Natural killer cell (primary cell): ENCODE data around the gene MYO5A. TPM values are rescaled to one million over a fixed set of nuclear protein-coding genes. Genes with fewer than 3 reads are reported as not detected.

Source experiments
- ATAC-seq, 3 donors: fragments of 150-1000 bp in 2 of 3; fragments of 200-7000 bp in 1 of 3; cut with Tn5 transposase; 1 replicate in 1 of 3; 2 replicates in 2 of 3; pipeline ENCODE4 v1.10.0; 2021; ENCODE audit warnings: mild to moderate bottlenecking in 2 of 3, moderate library complexity in 2 of 3
- DNase-seq, 2 donors: peaks; one replicate each; pipeline versions ENCODE4 v3.0.0 to v3.0.0-alpha.2; 2013 to 2021; ENCODE audit warnings: mixed read lengths in 1 of 2
- H3K27ac ChIP-seq: one replicate; pipeline ENCODE4 v1.5.1; 2013; ENCODE audit warnings: mild to moderate bottlenecking, low read length
- H3K27me3 ChIP-seq: one replicate; pipeline ENCODE4 v1.6.1; 2013; ENCODE audit warnings: low read length; ENCODE audit not compliant: control insufficient read depth, insufficient read depth
- H3K36me3 ChIP-seq: one replicate; pipeline ENCODE4 v1.6.1; 2013; ENCODE audit warnings: low read length; ENCODE audit not compliant: control insufficient read depth, insufficient read depth
- H3K4me1 ChIP-seq: one replicate; pipeline ENCODE4 v1.6.1; 2013; ENCODE audit warnings: low read length; ENCODE audit not compliant: control insufficient read depth, insufficient read depth
- H3K4me3 ChIP-seq: one replicate; pipeline ENCODE4 v1.5.1; 2013; ENCODE audit warnings: low read length
- H3K9me3 ChIP-seq: one replicate; pipeline ENCODE4 v1.6.1; 2013; ENCODE audit warnings: low read length; ENCODE audit not compliant: control insufficient read depth, insufficient read depth
- H3K27ac Mint-ChIP-seq, 2 donors: one replicate each; pipeline ENCODE4 v1.8.0; 2022; ENCODE audit warnings: mild to moderate bottlenecking in 2 of 2, mixed read lengths in 2 of 2, moderate library complexity in 1 of 2
- H3K27me3 Mint-ChIP-seq, 2 donors: one replicate each; pipeline ENCODE4 v1.8.0; 2022; ENCODE audit warnings: low read depth in 2 of 2, mixed read lengths in 2 of 2
- H3K36me3 Mint-ChIP-seq: one replicate; pipeline ENCODE4 v1.8.0; 2022; ENCODE audit warnings: mixed read lengths
- H3K4me1 Mint-ChIP-seq, 2 donors: one replicate each; pipeline ENCODE4 v1.8.0; 2022; ENCODE audit warnings: mixed read lengths in 2 of 2
- H3K4me3 Mint-ChIP-seq: one replicate; pipeline ENCODE4 v1.8.0; 2022; ENCODE audit warnings: mild to moderate bottlenecking, moderate library complexity, mixed read lengths
- H3K9me3 Mint-ChIP-seq, 2 donors: one replicate each; pipeline ENCODE4 v1.8.0; 2022; ENCODE audit warnings: mixed read lengths in 2 of 2
- CTCF ChIP-seq: fragments of 200-600 bp; IDR thresholded peaks from one replicate; pipeline ENCODE4 v1.8.0; 2022; ENCODE audit warnings: antibody characterized with exemption
- WGBS: methylation state at CpG from one replicate; pipeline ENCODE4 v1.1.7; 2013; ENCODE audit warnings: missing lambda C conversion rate; ENCODE audit not compliant: insufficient coverage; 5-methylcytosine and 5-hydroxymethylcytosine counted together
- intact Hi-C: fragments of 100-400 bp; cut with micrococcal nuclease; formaldehyde crosslinking; loops from one replicate; pipeline ENCODE4 v1.14.2; 2022
- total RNA-seq, 4 donors: library from RNA; stranded (reverse); fragments of 120-200 nt in 1 of 4; gene quantifications; one replicate each; pipeline versions ENCODE4 v1.2.3 to v1.2.4, GENCODE V29; 2013 to 2022

Gene MYO5A
- total RNA-seq, 3 donors from 2014 or later (not counting 1 experiment from before 2014, with no cell fraction given), result 42.8 to 51.5 (median 44.4) TPM

- Histone ChIP-seq H3K4me1 (peaks cover 21% of the 10 kb centered on the region), H3K4me3 (no peak overlapping the region), H3K27ac (peak overlapping the region; percentile 49), H3K9me3 (no peaks in the 10 kb centered on the region), H3K27me3 (no peaks in the 10 kb centered on the region), H3K36me3 (no peaks in the 10 kb centered on the region)
- Mint-ChIP-seq H3K27ac (peak overlapping the region; percentile 85 to 86), H3K4me1 (peaks cover 20 to 25% of the 10 kb centered on the region in 2 donors), H3K27me3 (no peaks in the 10 kb centered on the region), H3K36me3 (no peaks in the 10 kb centered on the region), H3K9me3 (no peaks in the 10 kb centered on the region), H3K4me3 (peak overlapping the region; percentile 81)
- DNase-seq (no peak), ATAC-seq (no peak)
- intact Hi-C loops, result no loop called here
- no peak for TF ChIP-seq CTCF
- whole genome bisulfite sequencing, result 85% methylated on average over 4 of the region's 5 CpGs
Measured at GRCh38 chr15:52262364-52262763, 266.3 kb downstream of the MYO5A start.

- no peak for TF ChIP-seq CTCF
- WGBS, result 17% methylated on average over 8 of the region's 8 CpGs
Measured at GRCh38 chr15:52261498-52262242, 267.0 kb downstream of the MYO5A start.

GRCh38 chr15:52261026-52261425, 267.7 kb downstream of the MYO5A start:
- no peaks in the 10 kb centered on the region for H3K27me3 ChIP-seq
- peaks cover 29 to 32% of the 10 kb centered on the region in 2 donors for H3K4me1 Mint-ChIP-seq
- intact Hi-C loops, result no loop called here
- H3K4me1 ChIP-seq, result peaks cover 26% of the 10 kb centered on the region
- WGBS, result 96% methylated on average over 10 of the region's 10 CpGs
- DNase-seq (no peak), ATAC-seq (no peak)
- H3K27ac Mint-ChIP-seq, result peak overlapping the region; percentile 34 to 86
- no peaks in the 10 kb centered on the region for H3K9me3 ChIP-seq
- TF ChIP-seq CTCF, result no peak
- H3K4me3 ChIP-seq, result no peak overlapping the region
- no peaks in the 10 kb centered on the region for H3K36me3 Mint-ChIP-seq
- no peaks in the 10 kb centered on the region for H3K36me3 ChIP-seq
- H3K4me3 Mint-ChIP-seq, result no peak overlapping the region
- H3K27ac ChIP-seq, result peak overlapping the region; percentile 47
- no peaks in the 10 kb centered on the region for H3K27me3 Mint-ChIP-seq
- H3K9me3 Mint-ChIP-seq, result no peaks in the 10 kb centered on the region

More at GRCh38 chr15:52261498-52262242, 267.0 kb downstream of the MYO5A start:
- ATAC-seq (peak; percentile 91 to 99 (median 99)), DNase-seq (peak; percentile 20 to 63)
- H3K4me3 ChIP-seq, result no peak overlapping the region
- peak overlapping the region; percentile 49 for H3K27ac ChIP-seq
- H3K4me3 Mint-ChIP-seq, result peak overlapping the region; percentile 81
- H3K4me1 ChIP-seq, result peaks cover 21% of the 10 kb centered on the region
- peaks cover 23 to 26% of the 10 kb centered on the region in 2 donors for H3K4me1 Mint-ChIP-seq
- H3K36me3 Mint-ChIP-seq, result no peaks in the 10 kb centered on the region
- H3K27me3 Mint-ChIP-seq, result no peaks in the 10 kb centered on the region
- H3K27ac Mint-ChIP-seq, result peak overlapping the region; percentile 85 to 86
- intact Hi-C loops, result no loop called here
- H3K36me3 ChIP-seq, result no peaks in the 10 kb centered on the region
- no peaks in the 10 kb centered on the region for H3K27me3 ChIP-seq
- H3K9me3 ChIP-seq, result no peaks in the 10 kb centered on the region
- no peaks in the 10 kb centered on the region for H3K9me3 Mint-ChIP-seq
